ENCODE data around the gene CUL4A. TPM values are rescaled to one million over a fixed set of nuclear protein-coding genes. Genes with fewer than 3 reads are reported as not detected.

Gene CUL4A
- total and polyA plus RNA-seq, 9 of the 15 experiments (the other 6 are each of a cell fraction or from before 2014, with no cell fraction given): 21.1 to 92.0 (median 63.2) TPM

- no peak for TF ChIP-seq PHF21A (IDR thresholded peaks at IDR 0.05; ENCODE audit: borderline replicate concordance, low read depth)
- no peak for TF ChIP-seq SUPT5H (IDR thresholded peaks at IDR 0.05)
- no peak for TF ChIP-seq SMARCA4 (IDR thresholded peaks at IDR 0.05)
These were observed 42.7 kb upstream of the CUL4A start (continued) for GRCh38 chr13:113166681-113167080.

GRCh38 chr13:113167155-113167554 is 42.3 kb upstream of the CUL4A start:
- no peak for TF ChIP-seq PTTG1 (tag; IDR thresholded peaks at IDR 0.05; ENCODE audit: low read depth)
- 0 out of 2 replicates have a peak, but pooled peaks have one; percentile 3 for TF ChIP-seq ZNF507 (tag; conservative IDR thresholded peaks at IDR 0.05)
- ATAC-seq (no peak), DNase-seq (ENCODE audit: extremely low read depth in 1 of 4, low spot score in 3 of 4) (no peak), FAIRE-seq (no peak)
- Histone ChIP-seq H2AFZ (ENCODE audit: low read depth, low read length) (no peak overlapping the region), H3K36me3 (ENCODE audit: control insufficient read depth, insufficient read depth, low read length) (peaks cover 15% of the 10 kb centered on the region; the same call in 2 of the 3 replicates), H3K4me1 (replicated peaks in 1 of 2; ENCODE audit: control insufficient read depth in 2 of 2, insufficient read depth in 2 of 2, low read length in 2 of 2) (peaks cover 0 to 9% of the 10 kb centered on the region in 2 experiments; a peak in 2 of 5 replicates), H3K4me3 (no peak overlapping the region), H3K27me3 (ENCODE audit: control insufficient read depth in 2 of 2, insufficient read depth in 2 of 2, low read length in 2 of 2) (no peaks in the 10 kb centered on the region), H3K27ac (ENCODE audit: extremely low read depth, low read depth, low read length) (no peak overlapping the region), H3K9ac (ENCODE audit: insufficient read depth in 1 of 2, low read depth in 2 of 2, low read length in 2 of 2) (no peak overlapping the region), H3K4me2 (ENCODE audit: insufficient read depth, low read length) (no peak overlapping the region), H3K9me3 (replicated peaks; ENCODE audit: control insufficient read depth, insufficient read depth, low read depth, low read length) (no peaks in the 10 kb centered on the region), H3K79me2 (ENCODE audit: control insufficient read depth, insufficient read depth, low read length) (no peaks in the 10 kb centered on the region), H4K20me1 (replicated peaks; ENCODE audit: control insufficient read depth, insufficient read depth, low read length) (no peaks in the 10 kb centered on the region), H3K9me1 (ENCODE audit: control insufficient read depth, insufficient read depth, low read length) (no peaks in the 10 kb centered on the region)
- no TSS peak for BruUV-seq (replicated peaks)
- 84% methylated on average over 9 of the region's 10 CpGs for WGBS (ENCODE audit: insufficient coverage, low coverage, missing lambda C conversion rate)
- in situ Hi-C loops (cut with MboI): no loop called here
- POLR2A ChIA-PET: no interaction called here
- CTCF ChIA-PET (ENCODE audit: low intra/inter-chr PET ratio): no interaction called here
- intact Hi-C loops (cut with micrococcal nuclease): no loop called here

GRCh38 chr13:113167575-113167974 is 41.8 kb upstream of the CUL4A start:
- Histone ChIP-seq H3K9me3 (replicated peaks; ENCODE audit: control insufficient read depth, insufficient read depth, low read depth, low read length) (no peaks in the 10 kb centered on the region), H3K9ac (ENCODE audit: insufficient read depth in 1 of 2, low read depth in 2 of 2, low read length in 2 of 2) (no peak overlapping the region), H3K27me3 (ENCODE audit: control insufficient read depth in 2 of 2, insufficient read depth in 2 of 2, low read length in 2 of 2) (no peaks in the 10 kb centered on the region), H3K27ac (ENCODE audit: extremely low read depth, low read depth, low read length) (no peak overlapping the region), H3K4me3 (no peak overlapping the region), H3K4me1 (replicated peaks in 1 of 2; ENCODE audit: control insufficient read depth in 2 of 2, insufficient read depth in 2 of 2, low read length in 2 of 2) (peaks cover 0 to 11% of the 10 kb centered on the region in 2 experiments; a peak in 2 of 5 replicates), H3K4me2 (ENCODE audit: insufficient read depth, low read length) (no peak overlapping the region), H4K20me1 (replicated peaks; ENCODE audit: control insufficient read depth, insufficient read depth, low read length) (no peaks in the 10 kb centered on the region), H2AFZ (ENCODE audit: low read depth, low read length) (no peak overlapping the region), H3K36me3 (ENCODE audit: control insufficient read depth, insufficient read depth, low read length) (peaks cover 19% of the 10 kb centered on the region; the same call in 2 of the 3 replicates), H3K9me1 (ENCODE audit: control insufficient read depth, insufficient read depth, low read length) (no peaks in the 10 kb centered on the region), H3K79me2 (ENCODE audit: control insufficient read depth, insufficient read depth, low read length) (no peaks in the 10 kb centered on the region)
- no peak for TF ChIP-seq GATAD2A (IDR thresholded peaks at IDR 0.05)
- peak; percentile 84 for TF ChIP-seq ZNF354B (CRISPR knock-in tag; IDR thresholded peaks at IDR 0.05)
- no peak for TF ChIP-seq ZNF407 (IDR thresholded peaks at IDR 0.05; ENCODE audit: low read depth)
- peak; percentile 99 for TF ChIP-seq ZNF507 (tag; conservative IDR thresholded peaks at IDR 0.05)
- CTCF ChIA-PET (ENCODE audit: low intra/inter-chr PET ratio): no interaction called here
- no peak for DNase-seq (ENCODE audit: extremely low read depth in 1 of 4, low spot score in 3 of 4)
- in situ Hi-C loops (cut with MboI) (no loop called here), intact Hi-C loops (cut with micrococcal nuclease) (no loop called here)
- POLR2A ChIA-PET: no interaction called here
- no peak for FAIRE-seq
- no TSS peak for BruUV-seq (replicated peaks)
- WGBS (ENCODE audit: insufficient coverage, low coverage, missing lambda C conversion rate): 93% methylated on average over 2 of the region's 3 CpGs
- no peak for ATAC-seq

All from K562 (cell line).